ENCODE measurements around the gene DCUN1D5.

DCUN1D5 gene

GRCh38 chr11:103061656-103062055 is 30.3 kb downstream of the DCUN1D5 start:
- TF ChIP-seq CTCF (conservative IDR thresholded peaks at IDR 0.05; ENCODE audit: low read depth, low read length) = no peak
- H3K4me3 ChIP-seq (ENCODE audit: low read length) = no peak overlapping the region
- no peak for DNase-seq (ENCODE audit: low read depth)

- peak; percentile 65 for TF ChIP-seq CTCF (conservative IDR thresholded peaks at IDR 0.05; ENCODE audit: low read depth, low read length)
- no peak overlapping the region for H3K4me3 ChIP-seq (ENCODE audit: low read length)
- no peak for DNase-seq (ENCODE audit: low read depth)
Measured at GRCh38 chr11:103055221-103055890, 36.6 kb downstream of the DCUN1D5 start.

GRCh38 chr11:103053997-103054396 is 38.0 kb downstream of the DCUN1D5 start:
- H3K4me3 ChIP-seq (ENCODE audit: low read length) = no peak overlapping the region
- no peak for TF ChIP-seq CTCF (conservative IDR thresholded peaks at IDR 0.05; ENCODE audit: low read depth, low read length)
- DNase-seq (ENCODE audit: low read depth) = no peak

- TF ChIP-seq CTCF (conservative IDR thresholded peaks at IDR 0.05; ENCODE audit: low read depth, low read length) = no peak
- DNase-seq (ENCODE audit: low read depth) = no peak
- no peak overlapping the region for H3K4me3 ChIP-seq (ENCODE audit: low read length)
Measured at GRCh38 chr11:103051981-103052380, 40.0 kb downstream of the DCUN1D5 start.

- DNase-seq (ENCODE audit: low read depth) = no peak
- H3K4me3 ChIP-seq (ENCODE audit: low read length) = no peak overlapping the region
- no peak for TF ChIP-seq CTCF (conservative IDR thresholded peaks at IDR 0.05; ENCODE audit: low read depth, low read length)
Measured at GRCh38 chr11:103051151-103051801, 40.7 kb downstream of the DCUN1D5 start.

GRCh38 chr11:103050351-103050750 is 41.6 kb downstream of the DCUN1D5 start:
- no peak for TF ChIP-seq CTCF (conservative IDR thresholded peaks at IDR 0.05; ENCODE audit: low read depth, low read length)
- no peak for DNase-seq (ENCODE audit: low read depth)
- H3K4me3 ChIP-seq (ENCODE audit: low read length) = no peak overlapping the region

GRCh38 chr11:103047837-103048236 is 44.1 kb downstream of the DCUN1D5 start:
- H3K4me3 ChIP-seq (ENCODE audit: low read length) = no peak overlapping the region
- no peak for TF ChIP-seq CTCF (conservative IDR thresholded peaks at IDR 0.05; ENCODE audit: low read depth, low read length)
- no peak for DNase-seq (ENCODE audit: low read depth)

Data from retinal pigment epithelial cell (primary cell).